T47D (cell line): ENCODE results near the gene DUSP8.

Experiments
- DNase-seq, 2 experiments: peaks; one replicate each; pipeline versions ENCODE4 v3.0.0 to v3.0.0-alpha.2; 2011 to 2012; ENCODE audit warnings: low read depth in 1 of 2, low spot score in 1 of 2
- JUND ChIP-seq: IDR thresholded peaks from 2 replicates; pipeline ENCODE4 v1.6.1; 2012; ENCODE audit warnings: low read depth
- in situ Hi-C: cut with HindIII; loops from 2 replicates; pipeline ENCODE4 v1.10.0; 2016; ENCODE audit warnings: low sequenced_read_pairs, low pct_unique_long_range_greater_than_20kb

The DUSP8 gene

GRCh38 chr11:1553808-1554594 is 18.1 kb downstream of the DUSP8 start:
- TF ChIP-seq JUND = no peak
- DNase-seq = peak; percentile 65 to 80
- in situ Hi-C loops = no loop called here

- in situ Hi-C loops = no loop called here
- no peak for DNase-seq
Measured at GRCh38 chr11:1549338-1550330, 22.4 kb downstream of the DUSP8 start.

GRCh38 chr11:1548221-1549070 is 23.6 kb downstream of the DUSP8 start:
- DNase-seq = peak; percentile 76 to 84
- in situ Hi-C loops = no loop called here
- TF ChIP-seq JUND = no peak

More at GRCh38 chr11:1549338-1550330, 22.4 kb downstream of the DUSP8 start:
- no peak for TF ChIP-seq JUND

- DNase-seq = no peak
- in situ Hi-C loops = no loop called here
- TF ChIP-seq JUND = no peak
Measured at GRCh38 chr11:1547467-1548098, 24.5 kb downstream of the DUSP8 start.

- no peak for TF ChIP-seq JUND
- in situ Hi-C loops = no loop called here
- DNase-seq = peak; percentile 58 to 80
Measured at GRCh38 chr11:1546536-1547466, 25.3 kb downstream of the DUSP8 start.

GRCh38 chr11:1546077-1546535 is 26.0 kb downstream of the DUSP8 start:
- no peak for TF ChIP-seq JUND
- in situ Hi-C loops = no loop called here
- no peak for DNase-seq

- DNase-seq = no peak
- in situ Hi-C loops = no loop called here
- no peak for TF ChIP-seq JUND
Measured at GRCh38 chr11:1545432-1545831, 26.6 kb downstream of the DUSP8 start.

GRCh38 chr11:1544536-1544935 is 27.5 kb downstream of the DUSP8 start:
- no peak for DNase-seq
- TF ChIP-seq JUND = no peak
- in situ Hi-C loops = no loop called here

GRCh38 chr11:1543606-1544263 is 28.3 kb downstream of the DUSP8 start:
- in situ Hi-C loops = no loop called here
- no peak for DNase-seq
- no peak for TF ChIP-seq JUND

GRCh38 chr11:1542267-1542666 is 29.8 kb downstream of the DUSP8 start:
- no peak for DNase-seq
- no peak for TF ChIP-seq JUND
- in situ Hi-C loops = no loop called here
